Measurements from ENCODE around the gene CEP152.
"Not testable (repeated sequence)": the region's sequence is repeated elsewhere in the genome, so short reads cannot be mapped to it uniquely, and the experiment has no call there.

CEP152 gene

GRCh38 chr15:48810414-48811324 lies at the start of gene CEP152:
Gene CEP152 (minus strand): TSS chr15:48811069. CDS start chr15:48805649, 5,420 bp downstream.
- DNase-seq (ENCODE audit: low spot score) = peak; percentile 96

- DNase-seq (ENCODE audit: low spot score) = no peak
Measured at GRCh38 chr15:48859426-48859825, 48.6 kb upstream of the CEP152 start.

DNA sequence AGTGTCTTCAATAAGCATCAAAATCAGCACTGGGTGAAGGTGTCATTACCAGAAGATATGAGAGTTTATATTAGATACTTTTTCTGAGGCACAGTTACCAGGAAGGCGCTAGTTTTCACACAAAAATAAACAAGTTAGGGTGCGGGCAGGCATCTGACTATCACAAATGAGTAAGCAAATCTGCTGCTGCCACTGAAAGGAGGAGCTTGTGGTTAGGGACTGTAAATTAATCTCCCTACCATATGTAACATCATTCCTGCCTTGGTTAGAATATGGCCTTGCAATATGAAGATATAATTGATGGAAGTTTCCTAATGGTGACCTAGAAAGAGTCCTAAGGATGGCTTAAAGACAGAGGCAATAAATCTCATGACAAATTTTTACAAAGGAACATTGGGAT lies 47.5 kb upstream of the CEP152 start:
- DNase-seq (ENCODE audit: low spot score) = no peak

GRCh38 chr15:48856942-48857341 lies 46.1 kb upstream of the CEP152 start:
- no peak for DNase-seq (ENCODE audit: low spot score)

- DNase-seq (ENCODE audit: low spot score) = no peak
Measured at GRCh38 chr15:48855501-48856440, 44.9 kb upstream of the CEP152 start.

GRCh38 chr15:48854434-48854833 lies 43.6 kb upstream of the CEP152 start:
- not testable (repeated sequence) for DNase-seq (ENCODE audit: low spot score)

DNA sequence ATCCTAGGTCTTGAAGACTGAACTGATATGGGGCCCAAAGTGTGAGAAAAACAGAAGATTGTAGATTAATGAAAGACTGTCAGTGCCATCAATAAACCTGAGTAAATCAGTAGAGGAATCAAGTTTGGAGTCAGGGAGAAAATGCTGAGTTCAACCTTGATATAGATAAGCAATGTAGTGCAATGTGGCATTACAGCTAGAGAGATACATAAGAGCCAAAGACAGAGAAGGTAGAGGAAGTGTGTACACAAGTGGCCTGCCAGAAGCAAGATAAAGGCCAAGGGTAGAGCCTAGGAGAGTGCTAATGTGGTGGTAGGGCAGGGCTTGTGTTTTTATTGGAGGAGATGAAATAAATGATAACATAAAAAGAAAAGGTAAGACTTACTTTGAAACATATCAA lies 41.1 kb upstream of the CEP152 start:
- no peak for DNase-seq (ENCODE audit: low spot score)

GRCh38 chr15:48850648-48851047 lies 39.8 kb upstream of the CEP152 start:
- DNase-seq (ENCODE audit: low spot score) = no peak

DNA sequence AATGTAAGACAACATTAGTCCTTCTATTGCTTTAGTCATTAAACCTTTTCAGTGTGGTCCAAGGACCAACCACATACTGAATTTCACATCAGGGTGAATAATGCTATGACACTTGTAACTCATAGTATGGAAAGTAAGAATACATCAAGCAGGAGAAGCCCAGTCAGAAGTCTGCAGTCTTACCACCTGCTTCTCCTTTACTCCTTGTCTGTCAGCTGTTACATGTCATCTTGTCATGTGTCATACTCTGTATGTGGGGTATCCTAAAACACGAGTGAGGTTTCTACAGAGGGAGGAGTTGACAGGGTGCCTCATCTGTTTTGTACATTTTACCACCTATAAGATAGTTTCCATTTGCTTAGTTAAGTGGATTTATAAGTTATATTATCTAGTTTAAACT lies 34.3 kb upstream of the CEP152 start:
- DNase-seq (ENCODE audit: low spot score) = no peak

DNA sequence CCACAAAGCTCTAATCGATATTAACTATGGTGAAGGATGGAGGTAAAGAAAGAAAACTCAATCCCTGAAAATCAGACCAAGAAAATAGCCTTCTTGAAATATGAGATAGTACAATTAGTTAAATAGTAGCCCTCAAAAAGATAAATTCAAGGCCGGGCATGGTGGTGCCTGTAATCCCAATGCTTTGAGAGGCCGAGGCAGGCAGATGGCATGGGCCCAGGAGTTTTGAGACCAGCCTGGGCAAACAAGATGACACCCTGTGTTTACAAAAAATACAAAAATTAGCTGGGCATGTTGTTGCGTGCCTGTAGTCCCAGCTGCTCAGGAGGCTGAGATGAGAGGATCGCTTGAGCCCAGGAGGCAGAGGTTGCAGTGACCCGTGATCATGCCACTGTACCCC lies 31.6 kb upstream of the CEP152 start:
- no peak for DNase-seq (ENCODE audit: low spot score)

- no peak for DNase-seq (ENCODE audit: low spot score)
Measured at GRCh38 chr15:48834756-48835155, 23.9 kb upstream of the CEP152 start.

DNA sequence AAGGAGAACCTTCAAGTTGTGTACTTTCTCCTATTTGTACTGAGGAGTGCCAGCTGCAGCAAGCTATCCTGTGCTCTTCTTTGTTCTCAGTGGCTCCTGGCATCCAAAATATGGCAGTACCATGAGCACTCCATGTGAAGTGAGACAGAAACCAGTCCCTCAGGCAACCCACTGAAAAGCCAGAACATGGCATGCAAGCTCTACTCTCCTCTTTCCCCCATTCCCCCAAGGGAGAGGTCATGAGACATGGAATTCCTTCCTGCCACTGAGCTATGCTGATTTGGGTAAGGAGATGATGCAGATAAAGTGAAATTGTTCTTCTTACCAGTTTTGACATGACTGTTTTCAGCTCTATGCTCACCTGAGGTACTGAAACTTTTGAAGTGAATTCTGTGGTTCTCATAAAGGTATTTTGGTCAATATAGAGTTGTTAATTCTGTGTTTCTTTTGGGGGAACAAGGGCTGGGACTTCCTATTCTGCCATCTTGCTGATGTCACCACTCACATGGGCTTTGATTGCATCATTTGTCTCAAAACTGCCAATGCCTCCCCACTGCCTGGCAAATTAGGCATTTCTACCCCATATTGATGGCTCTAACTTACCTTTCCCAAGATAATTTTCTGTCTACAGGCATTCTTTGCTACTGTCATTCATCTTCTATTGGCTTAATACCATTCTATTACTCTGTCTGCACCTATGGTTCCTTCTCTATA lies 22.8 kb upstream of the CEP152 start:
- no peak for DNase-seq (ENCODE audit: low spot score)

DNA sequence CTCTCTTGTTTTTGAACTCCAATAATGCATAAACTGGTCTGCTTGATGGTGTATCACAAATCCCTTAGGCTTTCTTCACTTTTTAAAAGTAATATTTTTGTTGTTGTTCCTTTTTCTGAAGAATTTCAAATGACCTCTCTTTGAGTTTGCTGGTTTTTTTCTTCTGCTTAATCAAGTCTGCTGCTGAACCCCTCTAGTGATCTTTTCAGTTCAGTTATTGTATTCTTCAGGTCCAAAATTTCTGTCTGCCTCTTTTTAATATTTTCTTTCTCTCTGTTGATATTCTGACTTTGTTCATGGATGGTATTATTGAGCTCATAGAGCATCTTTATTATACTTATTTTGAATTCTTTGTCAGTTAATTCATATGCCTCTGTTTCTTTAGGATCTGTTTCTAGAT lies 21.8 kb upstream of the CEP152 start:
- DNase-seq (ENCODE audit: low spot score) = no peak

- DNase-seq (ENCODE audit: low spot score) = no peak
Measured at GRCh38 chr15:48828906-48829305, 18.0 kb upstream of the CEP152 start.

DNA sequence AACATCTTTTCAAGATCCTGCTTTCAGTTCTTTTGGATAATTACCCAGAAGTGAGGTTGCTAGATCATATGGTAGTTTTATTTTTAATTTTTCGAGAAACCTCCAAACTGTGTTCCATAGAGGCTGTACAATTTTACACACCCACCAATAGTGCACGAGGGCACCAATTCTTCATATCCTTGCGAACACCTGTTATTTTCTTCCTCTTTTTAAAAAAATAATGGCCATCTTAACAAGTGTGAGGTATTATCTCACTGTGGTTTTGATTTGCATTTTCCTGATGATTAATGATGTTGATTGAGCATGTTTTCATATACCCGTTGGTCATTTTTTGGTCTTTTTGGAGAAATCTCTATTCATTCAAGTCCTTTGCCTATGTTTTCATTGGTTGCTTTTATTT lies 17.6 kb upstream of the CEP152 start:
- no peak for DNase-seq (ENCODE audit: low spot score)

DNA sequence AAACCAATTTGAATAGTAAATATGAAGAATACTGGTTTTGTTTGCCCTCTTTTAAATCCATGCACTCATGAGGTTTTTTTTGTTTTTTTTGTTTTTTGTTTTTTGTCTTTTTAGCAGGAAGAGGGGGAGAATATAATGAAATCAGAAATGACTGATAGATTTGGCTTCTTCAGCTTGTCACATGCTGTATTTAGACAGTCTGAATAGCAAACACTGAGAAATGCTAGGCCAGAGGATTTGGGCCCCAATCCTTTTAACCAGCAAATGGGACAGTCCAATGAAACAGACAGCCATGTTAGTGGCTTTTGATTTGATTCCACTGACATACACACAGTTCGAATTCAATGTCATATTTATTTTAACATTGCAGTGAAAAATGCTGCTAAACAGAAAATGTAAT lies 14.2 kb upstream of the CEP152 start:
- DNase-seq (ENCODE audit: low spot score) = no peak

GRCh38 chr15:48823706-48824105 lies 12.8 kb upstream of the CEP152 start:
- no peak for DNase-seq (ENCODE audit: low spot score)

DNA sequence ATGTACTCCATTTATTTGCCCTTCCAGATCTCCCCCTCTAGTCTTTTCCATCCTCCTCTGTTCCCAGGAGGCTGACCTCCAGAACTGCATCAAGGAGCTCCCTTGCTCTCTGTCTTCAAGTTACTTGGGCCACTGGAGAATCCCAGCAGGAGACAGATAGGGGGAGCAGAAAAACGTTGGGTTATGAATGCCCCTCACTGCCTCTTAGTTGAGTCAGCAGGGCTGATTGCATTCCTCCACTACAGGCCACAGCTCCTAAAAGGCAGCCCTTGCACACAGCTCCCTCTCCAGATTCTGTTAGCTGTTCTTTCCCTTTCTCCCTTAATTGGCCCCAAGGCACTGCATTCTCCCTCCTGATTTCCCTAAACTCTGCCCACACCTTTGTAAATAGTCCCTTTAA lies 12.4 kb upstream of the CEP152 start:
- no peak for DNase-seq (ENCODE audit: low spot score)

DNA sequence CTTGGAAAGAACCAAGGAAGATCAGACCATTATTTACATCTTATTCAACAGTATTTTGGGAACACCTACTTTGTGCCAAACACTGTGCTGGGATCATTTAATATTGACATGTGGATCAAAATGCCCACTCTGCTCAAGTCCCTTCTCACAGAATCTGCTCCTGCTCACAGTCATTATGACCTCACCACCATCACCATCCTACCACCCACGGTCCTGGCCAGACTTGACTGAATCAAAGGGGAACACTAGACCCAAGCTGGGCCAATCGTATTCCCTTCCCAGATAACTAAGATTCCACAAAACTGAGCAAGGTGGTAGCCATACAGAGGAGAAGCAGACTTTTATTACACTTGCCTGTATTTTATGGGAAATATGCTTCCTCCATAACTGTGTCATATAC lies 3.4 kb upstream of the CEP152 start:
- DNase-seq (ENCODE audit: low spot score) = no peak

DNA sequence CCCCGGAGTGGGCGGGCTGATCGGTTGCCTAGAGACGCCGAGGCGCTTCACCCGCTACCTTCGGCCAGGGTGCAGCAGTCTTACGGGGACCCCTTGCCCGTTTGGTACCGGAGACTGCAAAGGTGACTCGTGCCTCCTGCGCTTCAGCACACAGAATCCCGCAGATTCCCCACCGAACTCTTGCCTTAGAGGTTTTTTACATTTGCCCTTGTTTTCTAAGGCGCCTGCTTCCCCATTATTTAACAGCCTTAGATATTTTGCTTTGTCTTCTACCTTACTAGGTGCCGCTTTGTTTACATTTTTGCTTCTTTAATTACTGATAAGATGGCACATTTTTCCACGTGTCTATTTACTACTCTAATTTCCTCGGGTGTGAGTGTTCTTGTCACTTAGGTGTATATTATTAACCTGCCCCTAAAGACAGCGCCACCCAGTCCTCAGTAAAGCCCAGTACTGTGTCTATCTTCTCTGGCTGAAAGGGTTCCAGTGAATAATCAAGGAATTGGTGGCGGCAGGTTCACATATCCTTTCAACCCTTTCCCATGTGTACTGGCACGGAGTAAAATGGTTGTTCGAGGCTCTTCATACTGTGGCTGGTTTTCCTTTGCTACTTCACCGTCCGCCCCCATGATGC lies 573 bp upstream of the CEP152 start:
- DNase-seq (ENCODE audit: low spot score) = no peak

- DNase-seq (ENCODE audit: low spot score) = no peak
Measured at GRCh38 chr15:48806151-48806550, 4.7 kb downstream of the CEP152 start.

- no peak for DNase-seq (ENCODE audit: low spot score)
Measured at GRCh38 chr15:48805591-48805990, 5.3 kb downstream of the CEP152 start.
